Fibroblast of the aortic adventitia (primary cell): ENCODE data around the gene PPT2. TPM values are rescaled to one million over a fixed set of nuclear protein-coding genes. Genes with fewer than 3 reads are reported as not detected.

Experiments used
- DNase-seq: peaks from one replicate; pipeline ENCODE4 v3.0.0-alpha.2; 2010; ENCODE audit warnings: low read depth
- H3K4me3 ChIP-seq: 2 replicates; pipeline ENCODE4 v1.5.1; 2011; ENCODE audit warnings: low read depth, mild to moderate bottlenecking, control low read depth, low read length, moderate library complexity
- total RNA-seq: library from RNA; depleted of rRNA; stranded (reverse); fragments of >200 nt; gene quantifications from 2 replicates; pipeline ENCODE4 v1.2.3, GENCODE V29; 2012; ENCODE audit warnings: low replicate concordance
- TF ChIP-seq, protein P1 (sequence below): IDR thresholded peaks from 2 replicates; pipeline ENCODE4 v1.5.1; 2011; ENCODE audit warnings: mild to moderate bottlenecking, low read length, control low read depth, inconsistent platforms; ENCODE audit not compliant: insufficient read depth

PPT2 gene
- total RNA-seq, 1 donor: 30.2 TPM

DNA sequence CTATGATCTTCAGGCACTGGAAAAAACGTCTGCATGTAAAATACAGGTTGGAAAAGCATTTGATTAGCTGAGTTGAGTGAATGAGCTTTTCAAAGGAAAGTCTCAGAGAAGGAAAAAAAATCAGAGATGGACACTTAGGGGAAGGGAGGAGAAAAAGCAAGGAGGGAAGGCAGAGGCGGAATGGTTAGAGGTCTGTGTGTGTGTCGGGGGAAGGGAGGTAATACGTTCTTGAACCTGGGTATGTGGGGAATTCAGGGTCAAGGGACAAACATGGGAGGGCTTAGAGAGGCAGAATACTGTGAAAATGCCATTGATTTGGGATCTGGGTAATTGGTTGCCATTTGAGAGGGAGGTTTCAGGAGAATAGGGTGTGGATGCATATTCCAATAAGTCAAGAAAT, 7.3 kb upstream of the PPT2 start:
- DNase-seq: no peak
- TF ChIP-seq, protein P1, sequence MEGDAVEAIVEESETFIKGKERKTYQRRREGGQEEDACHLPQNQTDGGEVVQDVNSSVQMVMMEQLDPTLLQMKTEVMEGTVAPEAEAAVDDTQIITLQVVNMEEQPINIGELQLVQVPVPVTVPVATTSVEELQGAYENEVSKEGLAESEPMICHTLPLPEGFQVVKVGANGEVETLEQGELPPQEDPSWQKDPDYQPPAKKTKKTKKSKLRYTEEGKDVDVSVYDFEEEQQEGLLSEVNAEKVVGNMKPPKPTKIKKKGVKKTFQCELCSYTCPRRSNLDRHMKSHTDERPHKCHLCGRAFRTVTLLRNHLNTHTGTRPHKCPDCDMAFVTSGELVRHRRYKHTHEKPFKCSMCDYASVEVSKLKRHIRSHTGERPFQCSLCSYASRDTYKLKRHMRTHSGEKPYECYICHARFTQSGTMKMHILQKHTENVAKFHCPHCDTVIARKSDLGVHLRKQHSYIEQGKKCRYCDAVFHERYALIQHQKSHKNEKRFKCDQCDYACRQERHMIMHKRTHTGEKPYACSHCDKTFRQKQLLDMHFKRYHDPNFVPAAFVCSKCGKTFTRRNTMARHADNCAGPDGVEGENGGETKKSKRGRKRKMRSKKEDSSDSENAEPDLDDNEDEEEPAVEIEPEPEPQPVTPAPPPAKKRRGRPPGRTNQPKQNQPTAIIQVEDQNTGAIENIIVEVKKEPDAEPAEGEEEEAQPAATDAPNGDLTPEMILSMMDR: no peak
- no peak overlapping the region for H3K4me3 ChIP-seq

DNA sequence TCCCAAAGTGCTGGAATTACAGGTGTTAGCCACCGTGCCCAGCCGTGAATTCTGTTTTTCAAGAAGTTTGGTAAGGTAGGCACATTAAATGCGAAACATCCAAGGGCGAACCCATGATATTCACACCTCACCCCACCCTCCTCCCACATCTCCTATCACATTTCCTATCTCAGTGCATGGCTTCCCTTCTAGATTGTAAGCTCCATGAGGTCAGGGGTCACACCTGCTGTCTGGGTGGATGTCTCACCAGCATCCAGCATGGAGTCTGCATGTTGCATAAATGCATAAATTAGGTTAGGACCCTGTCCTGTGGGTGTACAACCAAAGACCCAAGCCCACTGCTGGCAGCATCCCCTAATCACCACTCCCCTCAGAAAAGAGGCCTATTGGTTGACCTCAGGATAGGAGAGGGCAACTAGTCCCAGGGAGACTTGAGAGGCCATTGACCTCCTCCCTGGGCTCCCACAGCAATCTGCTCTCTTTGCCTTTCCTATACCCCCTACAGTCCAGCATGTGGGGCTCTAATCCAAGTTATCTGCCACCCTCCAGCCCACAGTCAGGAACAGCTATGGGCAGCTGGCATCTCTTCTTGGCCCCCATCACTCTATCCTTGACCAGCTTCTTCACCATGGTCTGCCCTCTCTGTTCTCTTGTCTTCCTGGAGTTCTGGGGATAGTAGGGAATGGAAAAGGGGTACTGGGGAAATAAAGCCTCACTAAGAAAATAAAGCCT, 6.4 kb upstream of the PPT2 start:
- no peak for DNase-seq
- H3K4me3 ChIP-seq: no peak overlapping the region
- TF ChIP-seq, protein P1: no peak

DNA sequence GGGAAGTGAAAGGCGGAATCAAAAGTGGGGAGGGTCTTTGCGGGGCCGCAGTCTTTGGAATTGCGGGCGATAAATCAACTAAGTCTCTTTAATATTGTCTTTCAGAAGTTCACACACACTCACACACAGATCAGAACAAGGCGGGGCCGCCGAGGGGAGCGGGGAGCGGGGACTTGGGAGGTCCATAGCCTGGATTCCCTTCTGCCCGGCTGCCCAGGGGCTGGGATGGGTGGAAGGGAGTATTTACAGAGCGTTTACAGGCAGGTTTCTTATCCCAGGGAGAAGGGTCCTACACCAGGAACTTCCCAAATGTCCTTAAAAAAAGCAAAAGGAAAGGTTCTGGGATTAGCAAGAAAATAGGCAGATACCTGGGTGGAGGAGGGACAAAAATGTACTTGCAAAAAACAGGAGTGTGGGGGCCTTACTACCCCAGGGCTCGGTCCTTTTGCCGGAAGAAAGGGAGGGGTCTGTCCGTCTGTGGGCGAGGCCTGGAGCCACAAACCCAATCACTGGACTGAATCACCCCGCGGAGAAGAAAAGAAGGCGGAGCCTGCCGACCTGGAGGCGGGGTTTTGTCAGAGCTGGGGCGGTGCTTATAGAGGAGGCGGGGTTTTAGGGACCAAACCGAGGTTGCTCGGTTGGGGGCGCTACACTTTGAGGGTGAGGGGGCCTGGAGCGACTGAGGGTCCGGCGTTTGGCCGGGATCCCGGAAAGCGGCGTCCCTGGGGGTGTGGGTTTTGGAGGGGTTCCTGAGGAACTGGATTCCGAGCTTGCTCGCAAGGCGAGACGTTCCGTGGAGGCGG, 5.5 kb upstream of the PPT2 start:
- no peak for DNase-seq

DNA sequence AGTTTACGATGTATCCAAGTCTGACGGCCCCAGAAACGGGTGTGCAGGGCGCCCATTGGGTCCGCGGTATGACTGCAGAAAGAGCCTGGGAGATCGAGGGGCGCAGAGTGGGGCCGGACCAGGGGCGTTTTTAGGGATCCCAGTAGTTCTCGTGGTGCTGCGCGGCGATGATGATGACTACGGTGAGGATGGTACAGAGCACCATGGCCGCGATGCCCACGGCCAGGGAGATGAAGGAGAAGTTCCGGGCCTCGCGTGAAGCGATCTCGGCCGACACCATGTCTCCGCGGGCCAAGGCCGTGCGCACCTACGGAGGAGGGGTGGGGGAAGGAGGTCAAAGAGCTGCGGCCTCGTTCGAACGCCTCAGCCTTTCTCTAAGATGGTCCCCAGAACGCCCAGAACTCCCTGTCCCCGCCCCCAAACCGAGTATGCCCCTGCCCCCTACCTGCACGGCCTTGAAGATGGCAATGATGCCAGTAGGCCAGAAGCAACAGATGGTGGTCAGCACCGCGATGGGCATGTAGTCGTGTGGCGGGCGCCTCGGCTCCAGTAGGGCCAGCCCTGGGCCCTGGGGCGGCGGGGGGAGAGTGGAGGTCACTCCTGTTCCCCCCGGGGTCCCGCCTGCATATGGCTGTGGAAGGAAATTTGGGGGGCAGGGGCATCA, 4.7 kb upstream of the PPT2 start:
- DNase-seq: no peak
- TF ChIP-seq, protein P1: no peak

More for the DNA sequence above, 5.5 kb upstream of the PPT2 start:
- TF ChIP-seq, protein P1: no peak
- no peak overlapping the region for H3K4me3 ChIP-seq

DNA sequence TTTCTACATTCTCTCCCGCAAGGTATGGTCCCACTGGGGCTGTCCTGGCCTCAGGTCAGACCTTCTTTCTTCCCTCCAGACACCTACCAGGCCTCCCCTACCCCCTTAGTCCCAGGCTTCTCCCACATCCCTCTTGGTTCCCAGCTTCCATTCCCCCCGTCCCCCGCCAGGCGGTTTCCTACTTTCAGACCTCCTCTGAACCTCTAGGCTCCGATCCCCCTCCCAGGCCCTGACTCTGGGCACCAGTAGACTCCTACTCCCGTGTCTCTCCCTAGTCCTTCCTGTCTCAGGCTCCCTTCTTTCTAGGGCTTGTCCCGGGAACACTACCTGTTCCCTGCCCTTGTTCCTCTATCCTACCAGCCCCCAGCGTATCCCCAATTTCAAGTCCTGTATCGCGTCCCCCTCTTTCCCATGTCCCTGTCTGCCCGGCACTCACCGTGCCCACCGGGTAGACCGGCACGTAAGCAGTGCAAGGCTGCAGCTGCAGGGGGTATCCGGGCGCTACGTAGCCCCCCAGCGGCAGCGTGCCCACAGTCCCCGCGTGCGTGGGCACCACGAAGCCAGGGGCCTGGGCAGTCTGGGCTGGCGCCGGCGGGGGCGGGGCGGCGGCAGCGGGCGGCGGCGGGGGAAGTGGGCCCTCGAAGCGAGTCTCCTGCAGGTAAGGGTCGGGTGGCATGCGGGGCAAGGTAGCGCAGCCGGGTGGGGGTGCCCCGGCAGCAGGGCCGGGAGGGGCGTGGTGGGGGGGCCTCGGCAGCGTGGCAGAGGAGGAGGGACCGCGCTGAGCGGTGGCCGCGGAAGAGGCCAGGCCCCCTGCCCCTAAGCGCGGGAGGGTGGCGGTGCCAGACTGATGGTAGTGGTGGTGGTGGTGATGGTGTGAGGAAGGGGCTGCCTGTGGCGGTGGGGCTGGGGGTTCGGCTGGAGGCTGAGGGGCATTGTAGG, 3.7 kb upstream of the PPT2 start:
- TF ChIP-seq, protein P1: no peak
- no peak overlapping the region for H3K4me3 ChIP-seq

More for the DNA sequence above, 4.7 kb upstream of the PPT2 start:
- H3K4me3 ChIP-seq: no peak overlapping the region

DNA sequence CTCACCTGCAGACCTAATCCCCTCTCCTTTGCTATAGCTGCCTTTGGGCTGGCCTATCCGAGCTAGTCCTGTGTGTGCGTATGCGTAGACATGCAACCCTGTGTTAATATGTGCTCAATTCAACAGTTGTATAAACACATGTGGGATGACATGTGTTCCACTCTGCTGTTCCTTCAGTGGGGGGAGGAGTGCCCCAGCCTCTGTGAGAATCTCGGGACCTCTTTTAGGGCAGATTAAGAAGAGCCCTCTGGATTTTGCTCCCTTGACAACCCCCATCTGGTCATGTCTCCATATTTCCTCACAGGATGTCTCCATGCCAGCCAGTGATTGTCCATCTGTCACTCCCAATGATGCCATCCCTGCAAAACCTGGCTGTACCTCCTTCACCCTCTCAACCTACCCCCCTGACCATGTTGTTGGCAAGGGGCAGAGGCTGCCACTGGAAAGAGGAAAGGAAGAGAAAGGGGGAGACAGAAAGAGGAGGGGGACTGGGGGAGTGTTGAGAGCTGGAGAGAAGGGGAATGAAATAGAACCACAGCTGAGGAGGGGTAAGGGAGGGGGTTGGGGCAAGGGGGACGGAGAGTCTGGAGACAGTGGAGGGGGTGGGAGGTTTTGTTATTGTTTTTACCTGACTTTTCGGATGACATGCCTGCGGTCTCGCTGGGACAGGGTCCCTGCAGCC, 2.6 kb upstream of the PPT2 start:
- DNase-seq: no peak

More for the DNA sequence above, 3.7 kb upstream of the PPT2 start:
- DNase-seq: no peak

More for the DNA sequence above, 2.6 kb upstream of the PPT2 start:
- H3K4me3 ChIP-seq: peak overlapping the region; percentile 75
- TF ChIP-seq, protein P1: no peak
